Right cardiac atrium (tissue), 5 donors: ENCODE results near the gene HTRA2. TPM values are rescaled to one million over a fixed set of nuclear protein-coding genes. Genes with fewer than 3 reads are reported as not detected.

Experiments used
- ATAC-seq, 2 donors: fragments of 200-7000 bp; cut with Tn5 transposase; one replicate each; pipeline versions ENCODE4 v1.8.0 to v1.9.1; 2020; ENCODE audit warnings: moderate library complexity in 2 of 2, mild to moderate bottlenecking in 1 of 2
- DNase-seq, 3 donors: peaks; one replicate each; pipeline ENCODE4 v3.0.0-alpha.2; 2020
- H3K27ac ChIP-seq: one replicate; pipeline ENCODE4 v1.5.1; 2013; ENCODE audit warnings: mild to moderate bottlenecking, low read length, control low read depth, moderate library complexity
- H3K27me3 ChIP-seq: one replicate; pipeline ENCODE4 v1.6.1; 2013; ENCODE audit not compliant: control insufficient read depth, insufficient read depth
- H3K4me1 ChIP-seq: one replicate; pipeline ENCODE4 v1.6.1; 2013; ENCODE audit warnings: low read length; ENCODE audit not compliant: control insufficient read depth, insufficient read depth
- H3K4me3 ChIP-seq: one replicate; pipeline ENCODE4 v1.5.1; 2013; ENCODE audit warnings: low read length, control low read depth
- H3K9me3 ChIP-seq: one replicate; pipeline ENCODE4 v1.6.1; 2013; ENCODE audit warnings: low read length; ENCODE audit not compliant: control insufficient read depth
- WGBS: extraction: QIAGEN DNeasy Blood & Tissue Kit; methylation state at CpG from one replicate; pipeline ENCODE4 v1.1.7; 2013; 5-methylcytosine and 5-hydroxymethylcytosine counted together
- intact Hi-C, 4 donors: fragments of 100-400 bp; cut with DNase I; formaldehyde crosslinking; loops; one replicate each; pipeline versions ENCODE4 v1.11.0 to v1.14.0; 2022 to 2023
- polyA plus RNA-seq: library from polyadenylated mRNA; stranded (reverse); fragments of 200-250 nt; gene quantifications from one replicate; pipeline ENCODE4 v1.2.3, GENCODE V29; 2013
- total RNA-seq, 4 donors: library from RNA; stranded (reverse); fragmentation: NEBNext Ultra II Directional; extraction: Animal tissue kit (Norgen Biotek cat#: 25700); gene quantifications; one replicate each; pipeline ENCODE4 v1.2.1, GENCODE V29; 2021
- donor health status: healthy with polysubstance abuse.
- donor health status: DM: no; HTN: yes; CAD: no.
- donor health status: DM: no; HTN: no; CAD: no.
- donor health status: DM: no; HTN: yes; CAD: no; lungs with severe emphysema.
- donor health status: DM: yes; HTN: yes; CAD: no.

HTRA2 gene
- total and polyA plus RNA-seq, 5 donors, result 26.3 to 31.2 (median 28.2) TPM

DNA sequence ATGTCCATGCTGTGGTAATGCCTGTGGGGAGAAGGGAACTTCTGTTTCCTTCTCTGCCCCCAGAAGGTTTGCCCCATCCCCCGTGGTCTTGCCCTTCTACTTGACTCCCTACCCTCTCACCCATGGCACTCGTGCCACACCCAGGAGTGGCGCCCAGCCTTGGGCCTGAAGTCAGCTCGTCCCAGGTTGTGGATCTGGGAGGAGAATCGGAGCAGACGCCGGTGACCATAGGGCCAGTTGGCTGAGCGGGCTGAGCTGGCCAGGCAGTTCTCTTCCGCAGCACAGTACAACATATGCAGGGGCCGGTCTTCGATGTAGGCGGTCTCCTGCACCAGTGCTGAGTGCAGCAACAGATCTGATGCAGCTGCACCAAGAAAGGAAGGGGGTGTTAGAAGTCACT is 4.7 kb downstream of the HTRA2 start:
- peaks cover 3% of the 10 kb centered on the region for H3K4me1 ChIP-seq
- H3K9me3 ChIP-seq, result no peaks in the 10 kb centered on the region
- intact Hi-C loops, result loop anchor here in 1 of 4 donors (10.0 kb wide), 1 partner anchor 50 kb away; no protein-coding TSS in a partner anchor
- no peak overlapping the region for H3K27ac ChIP-seq
- WGBS, result 79% methylated on average over 12 of the region's 12 CpGs
- H3K27me3 ChIP-seq, result no peaks in the 10 kb centered on the region
- H3K4me3 ChIP-seq, result no peak overlapping the region
- ATAC-seq, result no peak
- DNase-seq, result no peak

GRCh38 chr2:74535440-74535965 is 5.8 kb downstream of the HTRA2 start:
- DNase-seq (no peak), ATAC-seq (no peak)
- Histone ChIP-seq H3K27me3 (no peaks in the 10 kb centered on the region), H3K4me1 (peaks cover 3% of the 10 kb centered on the region), H3K9me3 (no peaks in the 10 kb centered on the region), H3K27ac (no peak overlapping the region), H3K4me3 (no peak overlapping the region)
- WGBS, result 90% methylated on average over 10 of the region's 10 CpGs
- intact Hi-C loops, result loop anchor here in 1 of 4 donors (10.0 kb wide), 1 partner anchor 49 kb away; no protein-coding TSS in a partner anchor

- no peak overlapping the region for H3K4me3 ChIP-seq
- intact Hi-C loops, result loop anchor here in 1 of 4 donors (10.0 kb wide), 1 partner anchor 48 kb away; no protein-coding TSS in a partner anchor
- no peak overlapping the region for H3K27ac ChIP-seq
- ATAC-seq, result no peak
- no peak for DNase-seq
- no peaks in the 10 kb centered on the region for H3K9me3 ChIP-seq
- peaks cover 3% of the 10 kb centered on the region for H3K4me1 ChIP-seq
- WGBS, result 84% methylated on average over 23 of the region's 23 CpGs
- no peaks in the 10 kb centered on the region for H3K27me3 ChIP-seq
Observed at GRCh38 chr2:74536166-74536950, 6.6 kb downstream of the HTRA2 start.

DNA sequence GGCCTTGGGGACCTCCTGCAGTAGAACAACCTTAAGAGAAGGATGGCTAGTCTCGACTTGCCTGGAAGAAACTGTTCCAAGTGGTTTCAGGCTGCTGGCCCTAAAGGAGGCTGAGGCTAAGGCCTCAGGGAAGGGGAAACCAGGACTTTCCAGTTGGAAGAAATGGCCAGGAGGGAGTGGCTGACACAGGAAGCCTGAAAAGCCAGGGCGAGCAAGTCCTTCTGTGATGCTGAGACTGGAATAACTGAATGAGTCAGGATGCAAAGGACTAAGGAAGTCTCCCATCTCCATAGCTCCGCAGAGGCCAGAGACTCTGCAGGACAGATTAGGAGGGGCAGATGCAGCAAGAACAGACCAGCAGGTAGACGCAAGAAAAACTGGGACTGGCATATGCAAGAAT is 7.4 kb downstream of the HTRA2 start:
- no peak for DNase-seq
- WGBS, result 62% methylated on average over 4 of the region's 4 CpGs

DNA sequence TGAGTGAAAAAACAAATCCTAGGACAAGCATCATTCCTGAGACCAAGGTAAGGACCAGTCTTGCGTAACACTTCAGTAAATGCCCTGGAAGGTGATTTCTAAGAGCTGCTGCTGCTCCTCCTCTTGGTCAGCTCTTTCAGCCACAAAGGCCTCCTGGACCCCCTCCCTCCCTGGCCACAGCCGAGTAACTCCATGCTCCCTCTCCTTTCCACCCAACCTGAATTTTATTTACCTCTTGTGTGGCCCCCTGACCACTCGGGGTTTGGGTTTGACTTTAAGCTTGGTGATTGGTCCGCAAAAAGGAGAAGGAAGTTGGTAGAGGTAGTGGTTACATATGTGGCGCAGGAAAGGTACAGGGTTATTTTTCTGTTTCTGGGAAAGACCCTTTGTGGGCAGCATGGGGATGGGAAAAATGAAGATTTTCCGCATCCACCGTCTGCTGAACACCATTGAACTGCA is 9.2 kb downstream of the HTRA2 start:
- WGBS, result 75% methylated on average over 7 of the region's 7 CpGs
- intact Hi-C loops, result loop anchor here in 1 of 4 donors (10.0 kb wide), 1 partner anchor 46 kb away; no protein-coding TSS in a partner anchor
- H3K4me1 ChIP-seq, result no peaks in the 10 kb centered on the region
- no peak for DNase-seq
- no peaks in the 10 kb centered on the region for H3K27me3 ChIP-seq
- no peak overlapping the region for H3K27ac ChIP-seq
- ATAC-seq, result no peak
- H3K4me3 ChIP-seq, result no peak overlapping the region
- H3K9me3 ChIP-seq, result no peaks in the 10 kb centered on the region

More for the DNA sequence above, 7.4 kb downstream of the HTRA2 start:
- Histone ChIP-seq H3K27me3 (no peaks in the 10 kb centered on the region), H3K9me3 (no peaks in the 10 kb centered on the region), H3K27ac (no peak overlapping the region), H3K4me3 (no peak overlapping the region), H3K4me1 (no peaks in the 10 kb centered on the region)
- ATAC-seq, result no peak
- intact Hi-C loops, result loop anchor here in 1 of 4 donors (10.0 kb wide), 1 partner anchor 48 kb away; no protein-coding TSS in a partner anchor

GRCh38 chr2:74540291-74540690 is 10.6 kb downstream of the HTRA2 start:
- Histone ChIP-seq H3K27ac (peak overlapping the region; percentile 74), H3K9me3 (no peaks in the 10 kb centered on the region), H3K27me3 (no peaks in the 10 kb centered on the region), H3K4me3 (no peak overlapping the region), H3K4me1 (no peaks in the 10 kb centered on the region)
- peak; percentile 82 to 96 for ATAC-seq
- WGBS, result 54% methylated on average over 5 of the region's 5 CpGs
- DNase-seq, result peak; percentile 82 to 91 (median 85)
- intact Hi-C loops, result no loop called here

GRCh38 chr2:74542978-74543377 is 13.2 kb downstream of the HTRA2 start:
- WGBS, result 67% methylated on average over 1 of the region's 1 CpG
- ATAC-seq (no peak), DNase-seq (no peak)
- no peaks in the 10 kb centered on the region for H3K9me3 ChIP-seq
- intact Hi-C loops, result no loop called here
- H3K4me1 ChIP-seq, result no peaks in the 10 kb centered on the region
- no peak overlapping the region for H3K4me3 ChIP-seq
- H3K27ac ChIP-seq, result no peak overlapping the region
- H3K27me3 ChIP-seq, result no peaks in the 10 kb centered on the region

DNA sequence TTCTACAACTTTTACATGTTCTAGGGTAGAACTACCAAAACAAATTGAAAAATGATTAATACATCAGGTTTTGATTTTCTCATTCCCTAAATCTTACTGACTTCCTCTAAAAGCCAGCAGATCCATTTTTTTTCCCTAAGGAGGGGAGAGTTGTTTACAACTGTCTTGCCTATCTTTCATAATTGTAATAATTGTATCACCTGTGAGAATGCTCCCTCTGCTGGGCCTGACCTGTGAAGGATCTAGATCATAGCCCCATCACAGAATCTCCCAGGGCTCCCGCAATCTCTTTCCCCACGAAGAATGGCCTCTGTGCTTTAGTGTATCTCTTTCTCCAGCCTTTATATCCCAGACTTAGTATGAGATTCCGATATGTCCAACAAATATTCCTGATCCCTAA is 14.9 kb downstream of the HTRA2 start:
- Histone ChIP-seq H3K27me3 (no peaks in the 10 kb centered on the region), H3K4me1 (no peaks in the 10 kb centered on the region), H3K9me3 (no peaks in the 10 kb centered on the region), H3K4me3 (no peak overlapping the region), H3K27ac (no peak overlapping the region)
- 86% methylated on average over 3 of the region's 3 CpGs for WGBS
- DNase-seq (no peak), ATAC-seq (no peak)
- intact Hi-C loops, result no loop called here

DNA sequence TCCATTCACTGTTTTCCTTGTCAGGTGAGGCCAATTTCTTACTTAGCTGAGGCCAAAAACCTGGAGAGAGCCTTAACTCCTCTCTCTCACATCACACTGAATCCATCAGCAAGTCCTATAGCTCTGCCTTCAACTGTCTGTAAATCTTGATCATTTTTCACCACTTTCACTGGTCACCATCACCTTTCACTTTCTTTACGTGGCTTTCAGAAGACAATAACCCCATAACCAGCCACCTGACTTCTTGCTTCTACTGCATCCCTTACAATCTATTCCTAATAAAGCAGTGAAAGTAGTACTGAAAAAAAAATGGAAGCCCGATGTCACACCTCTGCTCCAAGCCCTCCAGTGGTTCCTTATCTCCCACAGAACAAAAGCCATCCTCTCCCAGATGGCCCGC is 16.3 kb downstream of the HTRA2 start:
- Histone ChIP-seq H3K4me1 (no peaks in the 10 kb centered on the region), H3K9me3 (no peaks in the 10 kb centered on the region), H3K27ac (no peak overlapping the region), H3K4me3 (no peak overlapping the region), H3K27me3 (no peaks in the 10 kb centered on the region)
- WGBS, result 80% methylated on average over 3 of the region's 3 CpGs
- intact Hi-C loops, result no loop called here
- ATAC-seq (no peak), DNase-seq (no peak)

GRCh38 chr2:74548285-74548899 is 18.7 kb downstream of the HTRA2 start:
- intact Hi-C loops, result no loop called here
- Histone ChIP-seq H3K9me3 (no peaks in the 10 kb centered on the region), H3K4me1 (no peaks in the 10 kb centered on the region), H3K27ac (peak overlapping the region; percentile 73), H3K4me3 (peak overlapping the region; percentile 50), H3K27me3 (no peaks in the 10 kb centered on the region)
- 13% methylated on average over 26 of the region's 26 CpGs for WGBS
- ATAC-seq (peak; percentile 13 to 20), DNase-seq (no peak)
